Fibroblast of villous mesenchyme (primary cell): Measurements from ENCODE around the gene MTMR3. TPM values are rescaled to one million over a fixed set of nuclear protein-coding genes. Genes with fewer than 3 reads are reported as not detected.
A peak's percentile ranks its signal among the peaks of the same experiment; 100 is the strongest.

ENCODE experiments used
- DNase-seq: peaks from one replicate; pipeline ENCODE4 v3.0.0-alpha.2; 2010; ENCODE audit warnings: low read depth
- H3K4me3 ChIP-seq: 2 replicates; pipeline ENCODE4 v1.5.1; 2011; ENCODE audit warnings: low read depth, mild to moderate bottlenecking, low read length
- total RNA-seq: library from RNA; depleted of rRNA; stranded (reverse); fragments of >200 nt; gene quantifications from 2 replicates; pipeline ENCODE4 v1.2.3, GENCODE V29; 2012
- TF ChIP-seq, protein P1 (sequence below): IDR thresholded peaks from 2 replicates; pipeline ENCODE4 v1.5.1; 2012; ENCODE audit warnings: low read depth, mild to moderate bottlenecking, low read length; ENCODE audit not compliant: insufficient read depth

Gene MTMR3
- total RNA-seq, 1 donor: 51.4 TPM

DNA sequence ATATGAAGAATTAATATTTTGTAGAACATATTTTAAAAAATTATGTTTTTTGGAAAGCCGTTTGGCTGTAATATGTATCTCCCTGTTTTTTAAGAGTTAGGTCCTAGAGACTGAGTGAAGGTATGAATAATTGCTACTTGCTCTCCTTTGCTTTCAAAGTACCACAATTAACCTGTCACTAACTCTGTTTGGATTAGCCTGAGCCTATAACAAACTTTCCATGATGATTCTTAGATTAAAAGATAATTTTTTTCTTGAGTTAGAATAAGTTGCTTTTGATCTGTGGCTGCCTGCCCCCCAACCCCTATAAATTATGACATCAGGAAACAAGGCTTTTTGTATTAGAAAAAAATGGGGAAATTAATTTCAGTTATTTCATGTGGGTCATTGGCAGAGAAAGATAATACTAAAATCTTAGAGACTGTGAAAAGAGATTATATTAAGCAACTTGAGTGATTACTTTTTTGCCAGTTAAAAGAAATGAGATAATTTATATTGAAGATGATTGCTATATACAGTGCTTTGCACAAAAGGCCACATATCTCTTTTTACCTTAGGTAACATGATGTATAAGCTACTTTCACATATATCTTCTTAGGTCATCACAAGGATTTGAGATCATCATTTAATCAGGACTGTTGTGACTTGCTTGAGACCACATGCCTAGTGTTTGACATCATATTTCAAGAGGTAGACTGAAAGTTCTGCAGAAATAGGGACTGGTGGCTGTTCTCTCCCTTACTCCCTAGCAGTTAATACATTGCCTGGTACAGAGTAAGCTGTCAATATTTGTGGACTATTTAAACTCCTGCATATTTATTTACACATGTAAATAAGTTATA, 9.6 kb downstream of the MTMR3 start:
- H3K4me3 ChIP-seq: no peak overlapping the region
- TF ChIP-seq, protein P1, sequence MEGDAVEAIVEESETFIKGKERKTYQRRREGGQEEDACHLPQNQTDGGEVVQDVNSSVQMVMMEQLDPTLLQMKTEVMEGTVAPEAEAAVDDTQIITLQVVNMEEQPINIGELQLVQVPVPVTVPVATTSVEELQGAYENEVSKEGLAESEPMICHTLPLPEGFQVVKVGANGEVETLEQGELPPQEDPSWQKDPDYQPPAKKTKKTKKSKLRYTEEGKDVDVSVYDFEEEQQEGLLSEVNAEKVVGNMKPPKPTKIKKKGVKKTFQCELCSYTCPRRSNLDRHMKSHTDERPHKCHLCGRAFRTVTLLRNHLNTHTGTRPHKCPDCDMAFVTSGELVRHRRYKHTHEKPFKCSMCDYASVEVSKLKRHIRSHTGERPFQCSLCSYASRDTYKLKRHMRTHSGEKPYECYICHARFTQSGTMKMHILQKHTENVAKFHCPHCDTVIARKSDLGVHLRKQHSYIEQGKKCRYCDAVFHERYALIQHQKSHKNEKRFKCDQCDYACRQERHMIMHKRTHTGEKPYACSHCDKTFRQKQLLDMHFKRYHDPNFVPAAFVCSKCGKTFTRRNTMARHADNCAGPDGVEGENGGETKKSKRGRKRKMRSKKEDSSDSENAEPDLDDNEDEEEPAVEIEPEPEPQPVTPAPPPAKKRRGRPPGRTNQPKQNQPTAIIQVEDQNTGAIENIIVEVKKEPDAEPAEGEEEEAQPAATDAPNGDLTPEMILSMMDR: no peak

GRCh38 chr22:29901354-29901753, 18.4 kb downstream of the MTMR3 start:
- DNase-seq: no peak
- no peak overlapping the region for H3K4me3 ChIP-seq
- TF ChIP-seq, protein P1: no peak

More for the DNA sequence above, 9.6 kb downstream of the MTMR3 start:
- no peak for DNase-seq

DNA sequence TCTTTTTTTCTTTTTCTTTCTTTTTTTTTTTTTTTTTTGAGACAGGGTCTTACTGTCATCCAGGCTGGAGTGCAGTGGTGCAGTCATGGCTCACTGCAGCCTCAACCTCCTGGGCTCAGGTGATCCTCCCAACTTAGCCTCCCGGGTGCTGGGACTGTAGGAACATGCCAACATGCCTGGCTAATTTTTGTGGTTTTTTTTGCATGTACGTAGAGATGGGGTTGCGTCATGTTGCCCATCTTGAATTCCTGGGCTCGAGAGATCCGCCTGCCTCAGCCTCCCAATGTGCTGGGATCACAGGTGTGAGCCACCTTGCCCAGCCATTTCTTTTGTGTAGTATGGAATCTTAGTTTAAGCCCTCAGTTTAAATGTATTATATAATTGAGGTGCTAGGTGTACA, 20.4 kb downstream of the MTMR3 start:
- H3K4me3 ChIP-seq: no peak overlapping the region
- no peak for DNase-seq
- TF ChIP-seq, protein P1: no peak

DNA sequence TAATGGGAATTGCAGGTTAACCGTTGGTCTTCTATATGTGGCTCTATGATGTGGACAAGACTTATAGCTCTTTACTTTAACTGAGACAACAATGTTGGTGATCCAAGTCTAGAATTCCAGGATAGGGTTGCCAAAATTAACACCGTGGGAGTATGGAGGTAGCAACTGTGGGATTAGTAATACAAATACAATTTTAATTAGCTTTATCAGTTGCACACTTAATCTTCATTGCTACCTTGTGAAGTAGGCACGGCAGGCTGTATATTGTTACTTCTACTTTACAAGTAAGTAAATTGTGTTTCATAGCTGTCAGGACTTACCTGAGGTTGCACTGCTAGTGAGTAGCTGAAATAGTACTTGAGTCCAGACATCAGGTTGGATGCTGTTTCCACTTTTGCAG, 21.0 kb downstream of the MTMR3 start:
- TF ChIP-seq, protein P1: no peak
- no peak overlapping the region for H3K4me3 ChIP-seq
- DNase-seq: no peak

- H3K4me3 ChIP-seq: no peak overlapping the region
- TF ChIP-seq, protein P1: no peak
- DNase-seq: peak; percentile 89
Observed at GRCh38 chr22:29907753-29908515, 25.0 kb downstream of the MTMR3 start.

- no peak for DNase-seq
- no peak overlapping the region for H3K4me3 ChIP-seq
- TF ChIP-seq, protein P1: no peak
Observed at GRCh38 chr22:29912141-29912540, 29.2 kb downstream of the MTMR3 start.
